H1 (cell line): Measurements from ENCODE around the gene HTR2C. TPM values are rescaled to one million over a fixed set of nuclear protein-coding genes. Genes with fewer than 3 reads are reported as not detected.

ENCODE experiments used
- CTCF ChIA-PET: fragments of 300-600 bp; sonication (Branson Sonifier 250); formaldehyde crosslinking; loops from one replicate; lab custom pipeline; 2021; ENCODE audit not compliant: partially characterized antibody; lab: Charles Lee
- POLR2A ChIA-PET: fragments of 300-600 bp; sonication (Branson Sonifier 250); formaldehyde crosslinking; loops from one replicate; lab custom pipeline; 2021; ENCODE audit warnings: inconsistent platforms; ENCODE audit not compliant: partially characterized antibody; lab: Charles Lee
- DNase-seq, 2 experiments: peaks; one replicate each; pipeline versions ENCODE4 v3.0.0 to v3.0.0-alpha.2; 2010 to 2022; ENCODE audit warnings: low spot score in 2 of 2, low read depth in 1 of 2, mixed read lengths in 1 of 2
- FAIRE-seq: peaks from 2 replicates; lab custom pipeline; 2011; peaks lifted over from hg19 to GRCh38; lab: Jason Lieb, UNC
- H2AFZ ChIP-seq: 2 replicates; pipeline ENCODE4 v1.8.1; 2012; ENCODE audit warnings: low read length, inconsistent platforms
- H2AK5ac ChIP-seq: 2 replicates; pipeline ENCODE4 v1.6.1; 2013; ENCODE audit warnings: low read depth, low read length
- H2BK120ac ChIP-seq: replicated peaks from 2 replicates; pipeline ENCODE3; 2013; ENCODE audit warnings: low read depth, low read length, inconsistent platforms
- H2BK12ac ChIP-seq: 2 replicates; pipeline ENCODE4 v1.6.1; 2013; ENCODE audit warnings: low read depth, low read length
- H2BK15ac ChIP-seq: 2 replicates; pipeline ENCODE4 v1.6.1; 2013; ENCODE audit warnings: low read length
- H2BK20ac ChIP-seq: 2 replicates; pipeline ENCODE4 v1.6.1; 2013; ENCODE audit warnings: low read length
- H2BK5ac ChIP-seq: 2 replicates; pipeline ENCODE4 v1.6.1; 2013; ENCODE audit warnings: low read depth, low read length
- H3K14ac ChIP-seq: 2 replicates; pipeline ENCODE4 v1.6.1; 2013; ENCODE audit warnings: inconsistent platforms; ENCODE audit not compliant: insufficient read length
- H3K18ac ChIP-seq: 2 replicates; pipeline ENCODE4 v1.6.1; 2013; ENCODE audit warnings: low read length; ENCODE audit errors: extremely low read depth
- H3K23ac ChIP-seq: 2 replicates; pipeline ENCODE4 v1.6.1; 2013; ENCODE audit warnings: inconsistent platforms; ENCODE audit not compliant: insufficient read length
- H3K23me2 ChIP-seq: 2 replicates; pipeline ENCODE4 v1.6.1; 2013; ENCODE audit warnings: low read depth, low read length
- H3K27ac ChIP-seq: 2 replicates; pipeline ENCODE4 v1.6.1; 2011; ENCODE audit warnings: low read depth, low read length, inconsistent platforms
- H3K27me3 ChIP-seq, 4 experiments: replicated peaks in 1 of 4; 1 replicate in 1 of 4; 2 replicates in 3 of 4; pipeline versions ENCODE4 v1.6.1 to v1.8.1; 2011 to 2013; ENCODE audit warnings: low read length in 3 of 4, mild to moderate bottlenecking in 3 of 4, inconsistent platforms in 2 of 4, mixed read lengths in 2 of 4, moderate library complexity in 1 of 4; ENCODE audit not compliant: control insufficient read depth in 3 of 4, insufficient read depth in 3 of 4; ENCODE audit errors: extremely low read depth in 1 of 4
- H3K36me3 ChIP-seq, 4 experiments: 2 replicates each; pipeline versions ENCODE4 v1.6.1 to v1.8.1; 2011 to 2013; ENCODE audit warnings: mild to moderate bottlenecking in 4 of 4, low read length in 3 of 4, moderate library complexity in 2 of 4, control low read depth in 1 of 4, inconsistent platforms in 1 of 4; ENCODE audit not compliant: insufficient read depth in 4 of 4, control insufficient read depth in 2 of 4
- H3K4ac ChIP-seq: replicated peaks from 2 replicates; pipeline ENCODE3; 2013; ENCODE audit warnings: low read length, low read depth, mixed read lengths, inconsistent platforms; ENCODE audit not compliant: insufficient read length
- H3K4me1 ChIP-seq, 4 experiments: replicated peaks in 1 of 4; 1 replicate in 1 of 4; 2 replicates in 3 of 4; pipeline versions ENCODE4 v1.6.1 to v1.8.1; 2011 to 2013; ENCODE audit warnings: low read length in 3 of 4, inconsistent platforms in 2 of 4, mixed read lengths in 1 of 4; ENCODE audit not compliant: insufficient read depth in 4 of 4, control insufficient read depth in 3 of 4
- H3K4me2 ChIP-seq, 2 experiments: 2 replicates each; pipeline versions ENCODE4 v1.6.1 to v1.8.1; 2011 to 2013; ENCODE audit warnings: low read depth in 2 of 2, low read length in 2 of 2, control low read depth in 1 of 2, inconsistent platforms in 1 of 2, mild to moderate bottlenecking in 1 of 2; ENCODE audit not compliant: insufficient read depth in 1 of 2
- H3K4me3 ChIP-seq, 4 experiments: fragments of 200-600, 300-600 bp in 1 of 4; sonication (generic), shearing (Covaris generic), sonication (Bioruptor Twin) in 1 of 4; 2 replicates each; pipeline versions ENCODE4 v1.5.1 to v1.8.1; 2011 to 2016; ENCODE audit warnings: low read length in 4 of 4, low read depth in 3 of 4, control low read depth in 2 of 4, inconsistent platforms in 2 of 4, mild to moderate bottlenecking in 2 of 4, mixed read lengths in 1 of 4, moderate library complexity in 1 of 4; ENCODE audit not compliant: insufficient read depth in 2 of 4; ENCODE audit errors: extremely low read depth in 1 of 4
- H3K56ac ChIP-seq: replicated peaks from 2 replicates; pipeline ENCODE3; 2013; ENCODE audit warnings: low read depth, mild to moderate bottlenecking, mixed read lengths, low read length, inconsistent platforms; ENCODE audit not compliant: insufficient read length
- H3K79me1 ChIP-seq: 2 replicates; pipeline ENCODE4 v1.6.1; 2013; ENCODE audit warnings: low read depth, low read length, control low read depth
- H3K79me2 ChIP-seq, 2 experiments: 2 replicates each; pipeline versions ENCODE4 v1.6.1 to v1.8.1; 2012 to 2013; ENCODE audit warnings: low read length in 2 of 2, mild to moderate bottlenecking in 2 of 2, inconsistent platforms in 1 of 2; ENCODE audit not compliant: insufficient read depth in 2 of 2, control insufficient read depth in 1 of 2
- H3K9ac ChIP-seq, 4 experiments: replicated peaks in 1 of 4; 1 replicate in 1 of 4; 2 replicates in 3 of 4; pipeline versions ENCODE4 v1.6.1 to v1.8.1; 2011 to 2013; ENCODE audit warnings: low read depth in 3 of 4, low read length in 3 of 4, control low read depth in 2 of 4, mild to moderate bottlenecking in 2 of 4, moderate library complexity in 2 of 4, inconsistent platforms in 1 of 4; ENCODE audit errors: extremely low read depth in 1 of 4
- H3K9me3 ChIP-seq, 2 experiments: 2 replicates each; pipeline versions ENCODE4 v1.6.1 to v1.8.1; 2012 to 2013; ENCODE audit warnings: mild to moderate bottlenecking in 2 of 2, moderate library complexity in 2 of 2, control low read depth in 1 of 2, inconsistent platforms in 1 of 2, low read depth in 1 of 2, low read length in 1 of 2, mixed read lengths in 1 of 2; ENCODE audit not compliant: insufficient read depth in 2 of 2
- H4K20me1 ChIP-seq, 2 experiments: replicated peaks in 1 of 2; 2 replicates each; pipeline versions ENCODE3 to v1.8.1; 2011 to 2013; ENCODE audit warnings: inconsistent platforms in 2 of 2, low read length in 2 of 2, mild to moderate bottlenecking in 1 of 2; ENCODE audit not compliant: insufficient read depth in 2 of 2, control insufficient read depth in 1 of 2
- H4K5ac ChIP-seq: 2 replicates; pipeline ENCODE4 v1.6.1; 2013; ENCODE audit warnings: low read length, low read depth, mixed read lengths, inconsistent platforms; ENCODE audit not compliant: insufficient read length
- H4K8ac ChIP-seq: 2 replicates; pipeline ENCODE4 v1.8.0; 2013; ENCODE audit warnings: mild to moderate bottlenecking, moderate library complexity, low read length, inconsistent platforms; ENCODE audit not compliant: insufficient read depth; ENCODE audit errors: extremely low read depth
- H4K91ac ChIP-seq: replicated peaks from 2 replicates; pipeline ENCODE3; 2013; ENCODE audit warnings: low read length, mixed read lengths, inconsistent platforms; ENCODE audit not compliant: insufficient read length
- ASH2L ChIP-seq: fragments of 200-600, 300-600 bp; sonication (generic); IDR thresholded peaks from one replicate; pipeline ENCODE4 v1.7.1; 2017; ENCODE audit warnings: low read length
- BCL11A ChIP-seq, 2 experiments: IDR thresholded peaks; one replicate each; pipeline ENCODE4 v1.6.1; 2011; ENCODE audit warnings: low read depth in 2 of 2, low read length in 2 of 2, mild to moderate bottlenecking in 2 of 2
- EP300 ChIP-seq, 2 experiments: IDR thresholded peaks; 1 replicate in 1 of 2; 2 replicates in 1 of 2; pipeline ENCODE4 v1.6.1; 2011 to 2012; ENCODE audit warnings: low read depth in 2 of 2, low read length in 2 of 2, mild to moderate bottlenecking in 2 of 2, borderline replicate concordance in 1 of 2, inconsistent platforms in 1 of 2, moderate library complexity in 1 of 2
- JUND ChIP-seq: IDR thresholded peaks from 2 replicates; pipeline ENCODE4 v1.6.1; 2011; ENCODE audit warnings: mild to moderate bottlenecking, improper control_type of control experiment, low read length
- KDM5A ChIP-seq: fragments of 200-600 bp; IDR thresholded peaks from 2 replicates; pipeline ENCODE4 v1.7.1; 2012; ENCODE audit warnings: mild to moderate bottlenecking, low read length, inconsistent platforms, mixed read lengths
- POLR2AphosphoS5 ChIP-seq: IDR thresholded peaks from 2 replicates; pipeline ENCODE4 v1.6.1; 2011; ENCODE audit warnings: low read depth, low read length
- SAP30 ChIP-seq: fragments of 300-600 bp; sonication (generic); IDR thresholded peaks from 2 replicates; pipeline ENCODE4 v1.7.1; 2012; ENCODE audit warnings: low read length, moderate library complexity, mild to moderate bottlenecking, inconsistent platforms; ENCODE audit not compliant: insufficient read depth, insufficient replicate concordance
- TCF12 ChIP-seq: IDR thresholded peaks from 2 replicates; pipeline ENCODE4 v1.6.1; 2011; ENCODE audit warnings: low read depth, mild to moderate bottlenecking, low read length
- polyA plus RNA-seq, 7 experiments: library from polyadenylated mRNA; depleted of rRNA in 3 of 7; stranded (reverse) in 5 of 7; unstranded in 2 of 7; fragments of >200 nt in 5 of 7; fragments of 200-250 nt in 2 of 7; gene quantifications; 1 replicate in 5 of 7; 2 replicates in 1 of 7; 4 replicates in 1 of 7; pipeline versions ENCODE4 v1.2.1 to v1.2.3, GENCODE V29; 2011 to 2013; ENCODE audit warnings: missing spikeins in 2 of 7, mixed read lengths in 2 of 7
- total RNA-seq: library from RNA; stranded (reverse); fragmentation: NEBNext Ultra II Directional; extraction: Animal tissue kit (Norgen Biotek cat#: 25700); gene quantifications from 2 replicates; pipeline ENCODE4 v1.2.1, GENCODE V29; 2021

HTR2C gene
- total and polyA plus RNA-seq, 2 of the 8 experiments (the other 6 are each of a cell fraction or from before 2014, with no cell fraction given), result 1.7 to 2.0 TPM

DNA sequence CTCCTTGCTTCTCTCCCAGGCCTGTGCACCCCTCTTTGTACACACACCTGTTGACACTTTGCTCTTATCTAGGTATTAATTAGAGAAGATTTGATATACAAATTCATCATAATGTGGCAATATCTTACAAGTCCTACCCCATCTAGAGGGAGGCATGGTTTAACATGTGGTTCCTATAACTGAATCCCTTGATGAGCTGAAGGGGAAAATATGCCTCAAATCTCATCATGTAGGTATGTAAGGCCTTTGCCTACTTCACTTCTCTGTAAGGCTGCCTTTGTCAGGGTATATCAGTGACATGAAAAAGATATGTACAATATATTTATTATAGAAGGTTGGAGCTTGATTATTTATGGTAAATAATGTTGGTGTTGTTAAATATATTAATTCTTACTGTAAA lies 31.9 kb downstream of the HTR2C start:
- no peak overlapping the region for H3K18ac ChIP-seq
- H3K27ac ChIP-seq, result no peak overlapping the region
- H2BK120ac ChIP-seq, result no peak overlapping the region
- H2BK5ac ChIP-seq, result no peak overlapping the region
- H2BK15ac ChIP-seq, result no peak overlapping the region
- no peaks in the 10 kb centered on the region for H3K23me2 ChIP-seq
- no peak for DNase-seq
- H3K14ac ChIP-seq, result no peak overlapping the region
- no peak overlapping the region for H2BK12ac ChIP-seq
- peak; percentile 36 for FAIRE-seq
- no peaks in the 10 kb centered on the region for H4K20me1 ChIP-seq
- H2AK5ac ChIP-seq, result no peak overlapping the region
- H3K9ac ChIP-seq, result no peak overlapping the region
- H3K36me3 ChIP-seq, result no peaks in the 10 kb centered on the region
- H3K9me3 ChIP-seq, result no peaks in the 10 kb centered on the region
- H2BK20ac ChIP-seq, result no peak overlapping the region
- CTCF ChIA-PET, result no interaction called here
- no peak overlapping the region for H2AFZ ChIP-seq
- H3K4me2 ChIP-seq, result no peak overlapping the region
- H3K4ac ChIP-seq, result no peak overlapping the region
- TF ChIP-seq SAP30 (no peak), EP300 (IDR thresholded peaks at IDR 0.05; ENCODE audit: borderline replicate concordance in 1 of 2, low read depth in 2 of 2, low read length in 2 of 2) (no peak), POLR2AphosphoS5 (no peak), KDM5A (no peak), JUND (no peak), BCL11A (IDR thresholded peaks at IDR 0.05; ENCODE audit: low read depth in 2 of 2, low read length in 2 of 2) (no peak), ASH2L (no peak), TCF12 (no peak)
- TF ChIP-seq, all 59 proteins: peak for 0
- no peaks in the 10 kb centered on the region for H3K27me3 ChIP-seq
- no peak overlapping the region for H4K8ac ChIP-seq
- H3K56ac ChIP-seq, result no peak overlapping the region
- H3K4me1 ChIP-seq, result no peaks in the 10 kb centered on the region
- H3K4me3 ChIP-seq, result no peak overlapping the region
- POLR2A ChIA-PET, result no interaction called here
- H3K79me1 ChIP-seq, result no peaks in the 10 kb centered on the region
- H3K23ac ChIP-seq, result no peak overlapping the region
- H4K5ac ChIP-seq, result no peak overlapping the region
- H3K79me2 ChIP-seq, result no peaks in the 10 kb centered on the region
- H4K91ac ChIP-seq, result no peak overlapping the region
